NCI-H1048 (cell line): ENCODE measurements around the gene SIX2.
A peak's percentile ranks its signal among the peaks of the same experiment; 100 is the strongest.

ENCODE experiments used
- DNase-seq: peaks from one replicate; lab custom pipeline; 2025; lab: John Stamatoyannopoulos, UW

SIX2 gene

GRCh38 chr2:45001869-45002385 lies 7.3 kb downstream of the SIX2 start:
- DNase-seq: no peak

- no peak for DNase-seq
Measured at GRCh38 chr2:45000921-45001868, 8.1 kb downstream of the SIX2 start.

- DNase-seq: no peak
Measured at GRCh38 chr2:45000341-45000901, 8.8 kb downstream of the SIX2 start.

GRCh38 chr2:44999540-44999939 lies 9.7 kb downstream of the SIX2 start:
- no peak for DNase-seq

- DNase-seq: no peak
Measured at GRCh38 chr2:44997963-44998362, 11.3 kb downstream of the SIX2 start.

- no peak for DNase-seq
Measured at GRCh38 chr2:44996356-44996755, 12.9 kb downstream of the SIX2 start.

- DNase-seq: no peak
Measured at GRCh38 chr2:44994377-44994776, 14.9 kb downstream of the SIX2 start.

GRCh38 chr2:44989176-44989575 lies 20.1 kb downstream of the SIX2 start:
- no peak for DNase-seq

- DNase-seq: no peak
Measured at GRCh38 chr2:44983836-44984604, 25.2 kb downstream of the SIX2 start.

GRCh38 chr2:44981714-44982108 lies 27.5 kb downstream of the SIX2 start:
- peak; percentile 58 for DNase-seq

- no peak for DNase-seq
Measured at GRCh38 chr2:44980751-44981713, 28.2 kb downstream of the SIX2 start.

GRCh38 chr2:44979581-44979980 lies 29.7 kb downstream of the SIX2 start:
- DNase-seq: no peak

- DNase-seq: no peak
Measured at GRCh38 chr2:44975571-44976450, 33.4 kb downstream of the SIX2 start.

GRCh38 chr2:44974064-44974715 lies 35.1 kb downstream of the SIX2 start:
- DNase-seq: peak; percentile 47

- no peak for DNase-seq
Measured at GRCh38 chr2:44972771-44973535, 36.3 kb downstream of the SIX2 start.

GRCh38 chr2:44970846-44971450 lies 38.3 kb downstream of the SIX2 start:
- DNase-seq: no peak

- no peak for DNase-seq
Measured at GRCh38 chr2:44969936-44970335, 39.3 kb downstream of the SIX2 start.

- DNase-seq: no peak
Measured at GRCh38 chr2:44967727-44968432, 41.4 kb downstream of the SIX2 start.
